SK-MEL-5 (cell line): Measurements from ENCODE around the gene TOMM6. TPM values are rescaled to one million over a fixed set of nuclear protein-coding genes. Genes with fewer than 3 reads are reported as not detected.

Experiments used
- small RNA-seq, 2 experiments: library from RNA; depleted of rRNA; stranded (forward); fragments of <200 nt; gene quantifications; one replicate each; pipeline ENCODE3, GENCODE V24; 2014
- total RNA-seq: library from RNA; depleted of rRNA; stranded (reverse); fragments of >200 nt; shearing (Covaris generic); gene quantifications from 2 replicates; pipeline ENCODE4 v1.2.3, GENCODE V29; 2014; rRNA removed

Gene TOMM6
- total RNA-seq, 1 experiment from 2014 or later: 164 TPM

Small RNA genes within 50 kb of the gene (small RNA-seq; reads per million reads assigned to genes)
- gene AL365205.2 (0 reads per million in 2 experiments), gene AL365205.3 (0 reads per million in 2 experiments), gene RF00393 (0 reads per million in 2 experiments)

Other genes starting within 250 kb of the TOMM6 start
- 1.2 and 1.5 TPM in 2 replicates for gene FOXP4, start 241.3 kb upstream of the TOMM6 start, total RNA-seq
- gene MDFI, start 149.2 kb upstream of the TOMM6 start, total RNA-seq: 0.21 TPM in 2 replicates
- gene TFEB, start 52.1 kb upstream of the TOMM6 start, total RNA-seq: 1.9 and 3.7 TPM in 2 replicates
- gene PGC, start 40.3 kb upstream of the TOMM6 start, total RNA-seq: not detected in 2 replicates
- 0.61 and 2.2 TPM in 2 replicates for gene FRS3, start 7.8 kb upstream of the TOMM6 start, total RNA-seq
- gene PRICKLE4, start 6.9 kb upstream of the TOMM6 start, total RNA-seq: not detected in 2 replicates
- 0.85 and 1.8 TPM in 2 replicates for gene USP49, start 107.7 kb downstream of the TOMM6 start, total RNA-seq
- 19.5 and 21.1 TPM in 2 replicates for gene MED20, start 133.4 kb downstream of the TOMM6 start, total RNA-seq
- 23.0 and 24.3 TPM in 2 replicates for gene BYSL, start 133.8 kb downstream of the TOMM6 start, total RNA-seq
- gene CCND3, start 154.1 kb downstream of the TOMM6 start, total RNA-seq: 26.9 and 31.8 TPM in 2 replicates